NOMO-1 treated with DMSO at 0.1 percent for 48 hours (cell line): ENCODE results near the gene DNAH11.

Experiments
- DNase-seq: peaks from one replicate; lab custom pipeline; 2025; ENCODE audit not compliant: unreplicated experiment; lab: John Stamatoyannopoulos, UW

Gene DNAH11

DNA sequence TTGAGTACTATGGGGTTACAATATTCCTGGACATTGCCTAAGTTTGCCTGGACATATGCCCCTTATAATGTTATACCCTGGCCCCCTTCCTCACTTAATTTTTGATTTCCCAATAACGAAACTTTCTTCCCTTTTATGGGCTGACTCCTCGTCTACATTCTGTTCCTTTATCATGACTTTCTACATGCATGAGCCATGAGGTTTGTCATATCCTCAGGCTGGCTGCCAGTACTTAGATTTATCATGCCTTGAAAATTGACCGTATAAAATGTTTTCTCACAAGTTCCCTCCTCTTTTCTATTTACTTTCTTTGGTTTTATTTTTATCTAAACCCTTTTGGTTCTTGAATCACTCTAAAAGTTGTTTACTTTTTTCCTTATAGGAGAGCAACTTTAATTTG is 4.7 kb downstream of the DNAH11 start:
- DNase-seq: peak; percentile 70

DNA sequence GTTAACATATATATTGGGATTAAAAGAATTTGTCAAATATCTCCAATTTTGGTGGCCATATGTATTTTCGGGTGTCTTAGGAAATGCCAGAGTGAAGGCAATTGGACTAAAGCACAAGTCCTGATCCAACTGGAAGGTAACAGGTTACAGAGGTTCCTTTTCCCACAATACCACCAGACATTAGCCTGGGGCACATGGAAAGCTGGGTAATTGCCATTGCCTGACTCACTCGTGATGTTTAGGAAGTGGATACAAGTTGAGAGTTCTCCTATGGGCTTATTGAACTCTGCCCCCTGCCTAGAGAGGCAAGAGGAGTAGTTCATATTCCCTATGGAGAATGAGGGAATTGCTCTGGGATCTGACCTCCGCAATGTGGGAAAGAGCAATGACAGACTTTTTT is 5.7 kb downstream of the DNAH11 start:
- no peak for DNase-seq

DNA sequence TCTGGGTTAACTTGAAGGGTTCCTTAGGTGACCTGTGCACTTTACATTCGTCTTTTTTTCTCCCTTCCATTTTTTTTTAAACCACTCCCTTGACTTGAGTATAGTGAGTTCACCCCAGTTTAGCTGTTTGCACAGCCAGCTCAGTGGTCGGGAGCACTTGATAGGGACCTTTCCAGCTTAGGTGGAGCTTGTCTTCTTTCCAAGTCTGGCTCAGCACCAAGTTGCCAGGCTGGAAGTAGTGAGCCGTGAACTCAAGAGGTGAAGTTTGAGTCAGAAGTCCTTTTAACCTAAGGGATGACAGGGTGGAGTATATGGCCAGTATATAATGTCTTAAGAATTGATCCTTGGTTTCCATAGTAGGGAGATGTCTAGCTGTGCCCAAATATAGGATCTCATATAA is 7.2 kb downstream of the DNAH11 start:
- DNase-seq: no peak

DNA sequence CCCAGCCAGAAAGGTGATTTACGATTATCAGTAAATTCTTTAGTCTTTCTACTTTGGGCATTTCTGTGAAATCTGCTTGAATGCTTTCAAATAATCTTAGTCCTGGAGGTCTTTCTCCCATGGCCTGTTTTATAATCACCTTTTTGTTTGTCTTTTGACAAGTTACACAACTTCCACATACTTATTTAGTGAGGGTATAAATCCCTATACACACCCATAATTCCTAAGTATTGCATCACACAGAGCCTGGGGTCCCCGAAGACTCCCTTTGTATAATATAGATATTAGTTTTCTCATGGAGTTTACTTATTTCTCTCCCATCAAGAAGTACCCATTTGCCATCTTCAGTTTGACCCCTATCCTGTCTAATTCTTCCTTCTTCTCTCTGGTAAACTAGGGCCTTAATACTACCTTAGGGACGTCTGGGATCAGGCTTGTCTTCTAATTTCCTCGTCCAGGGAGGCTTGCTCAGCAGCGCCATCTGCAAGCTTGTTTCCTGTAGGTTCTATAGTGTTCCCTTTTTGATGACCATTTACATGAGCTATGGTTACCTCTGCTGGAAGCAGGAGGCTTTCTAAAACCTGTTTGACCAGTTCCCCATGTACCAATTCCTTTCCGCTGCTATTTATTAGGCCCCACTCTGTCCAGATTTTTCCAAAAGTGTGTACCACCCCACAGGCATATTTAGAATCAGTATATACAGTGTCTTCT is 8.1 kb downstream of the DNAH11 start:
- no peak for DNase-seq

DNA sequence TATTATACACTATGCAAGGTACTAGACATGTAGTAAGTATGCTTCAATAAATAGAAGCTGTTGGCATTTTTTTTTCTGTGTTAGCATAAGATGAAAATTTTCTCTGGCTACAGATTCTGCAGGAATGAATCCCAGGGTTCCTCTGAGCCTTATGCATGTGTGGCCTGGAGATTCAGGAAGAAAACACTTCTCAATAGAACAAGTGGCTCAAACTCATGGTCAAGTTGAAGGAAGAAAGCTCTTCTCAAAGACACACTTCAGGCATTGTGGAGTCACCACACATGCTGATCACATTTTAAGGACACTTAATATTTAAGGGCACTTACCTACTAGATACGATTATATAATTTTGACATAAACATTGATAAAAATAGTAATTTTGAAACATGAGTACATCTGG is 19.5 kb downstream of the DNAH11 start:
- DNase-seq: no peak

DNA sequence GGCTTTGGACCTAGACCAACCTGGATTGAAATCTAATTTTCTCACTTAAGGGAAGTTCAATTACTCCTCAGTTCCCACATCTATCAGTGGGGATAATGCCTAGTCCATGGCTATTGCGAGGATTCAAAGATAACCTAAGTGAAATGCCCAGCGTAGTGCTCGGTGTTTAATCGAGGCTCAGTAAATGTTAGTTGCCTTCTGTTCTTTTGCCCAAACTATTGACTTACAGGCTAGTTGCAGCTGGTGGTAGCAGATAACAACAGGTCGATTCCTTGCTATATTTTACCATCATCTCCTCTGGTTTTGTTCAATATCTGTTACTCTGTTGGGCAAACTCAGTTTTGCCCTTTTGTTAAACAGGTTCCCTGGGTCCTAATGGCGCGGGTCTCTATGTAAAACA is 22.8 kb downstream of the DNAH11 start:
- DNase-seq: no peak

DNA sequence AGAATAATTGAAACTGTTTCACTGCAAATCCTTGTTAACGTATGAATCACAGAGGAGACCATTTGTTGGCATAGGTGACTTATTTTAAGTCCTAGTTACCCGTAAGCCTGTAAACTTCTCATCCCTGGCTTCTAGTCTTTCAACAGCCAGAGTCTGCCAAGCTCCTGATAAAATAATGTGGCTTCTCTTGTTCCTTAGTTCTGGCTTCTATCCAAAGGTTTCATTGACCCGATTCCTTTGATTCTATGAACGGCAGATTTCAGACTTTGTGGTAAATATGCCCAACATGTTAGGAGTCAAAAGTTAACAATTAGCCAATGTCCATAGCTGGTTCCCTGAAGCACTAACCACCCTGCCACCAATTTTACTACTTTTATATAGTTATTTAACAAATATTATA is 23.3 kb downstream of the DNAH11 start:
- no peak for DNase-seq

DNA sequence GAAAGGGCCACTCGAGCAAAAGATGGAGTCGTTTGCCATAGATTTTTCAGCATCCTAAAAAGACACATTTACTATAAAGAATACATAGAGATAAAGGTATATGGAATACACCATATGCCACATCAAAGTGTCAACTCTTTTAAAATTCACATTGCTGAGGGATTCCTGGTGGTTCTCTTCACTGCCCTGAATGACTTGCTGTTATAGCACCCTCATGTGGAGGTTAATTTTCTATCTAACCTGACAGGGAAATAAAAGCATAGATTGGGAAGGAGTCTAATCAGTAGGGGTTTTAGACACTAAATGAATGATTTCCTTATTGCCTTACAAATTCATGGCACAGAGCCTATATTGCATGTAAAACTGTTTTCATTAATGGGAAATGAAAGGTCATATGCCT is 25.9 kb downstream of the DNAH11 start:
- DNase-seq: peak; percentile 11

GRCh38 chr7:21572331-21573313 is 29.8 kb downstream of the DNAH11 start:
- DNase-seq: no peak

DNA sequence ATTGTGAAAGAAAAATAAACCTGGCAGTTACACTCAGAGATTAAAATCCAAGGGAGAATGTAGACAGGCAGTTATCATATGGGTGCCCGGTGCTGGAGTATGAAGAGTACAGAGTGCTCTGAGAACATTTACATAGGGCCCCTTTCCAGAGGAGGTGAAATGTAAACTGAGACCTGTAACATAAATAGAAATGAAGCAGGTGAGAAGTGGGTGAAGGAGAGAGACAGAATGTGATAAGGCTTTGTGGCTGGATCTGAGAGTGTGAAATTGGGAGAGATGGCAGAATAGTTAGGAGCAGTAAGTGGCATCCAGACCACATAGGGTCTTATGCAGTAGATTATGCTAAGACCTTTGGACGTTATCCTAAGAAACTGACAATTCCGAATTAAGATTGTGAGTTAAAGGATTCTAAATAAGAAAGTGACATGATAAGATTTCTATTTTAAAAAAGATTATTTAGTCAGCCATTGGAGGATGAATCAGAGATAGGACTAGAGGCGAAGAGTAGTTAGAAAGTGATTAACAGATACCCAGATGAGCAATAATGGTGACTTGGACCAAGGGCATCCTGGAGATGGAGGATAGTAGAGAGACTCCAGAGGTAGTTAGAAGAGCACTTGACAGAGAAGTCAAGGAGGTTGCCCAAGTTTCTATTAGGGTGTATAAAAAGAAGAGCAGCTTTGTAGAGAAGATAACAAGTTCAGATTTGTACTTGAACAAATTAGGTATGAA is 36.7 kb downstream of the DNAH11 start:
- DNase-seq: peak; percentile 32

- peak; percentile 92 for DNase-seq
Measured at GRCh38 chr7:21580073-21580521, 37.3 kb downstream of the DNAH11 start.

DNA sequence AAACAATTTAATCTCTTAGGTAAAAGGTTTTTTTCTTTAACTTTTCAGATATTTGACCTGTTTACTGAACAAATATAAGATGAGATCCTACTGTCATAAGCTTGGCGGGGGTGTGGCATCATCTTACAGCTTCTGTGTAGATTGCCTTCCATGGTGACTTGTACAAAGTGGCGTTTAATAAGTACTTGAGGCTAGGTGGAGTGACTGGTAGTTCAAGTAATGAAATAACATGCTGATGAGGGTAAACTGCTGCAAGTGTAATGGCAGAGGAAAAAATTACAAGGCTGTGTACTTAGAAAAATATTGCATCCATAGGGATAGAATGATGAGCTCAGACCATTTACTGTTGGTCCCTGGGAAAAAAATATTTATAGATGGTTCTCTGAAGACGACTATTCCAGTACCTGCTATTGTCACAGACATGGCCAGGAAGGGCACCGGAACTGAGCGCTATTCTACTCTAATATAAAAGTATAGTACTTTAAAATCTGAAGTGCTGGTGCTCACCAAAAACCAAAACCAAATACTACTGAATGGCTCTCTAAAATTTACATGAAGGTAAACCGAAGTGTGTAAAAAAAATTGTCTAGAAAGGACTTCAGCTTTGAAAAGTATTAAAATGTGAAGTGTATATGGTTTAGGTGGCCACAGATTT is 42.4 kb downstream of the DNAH11 start:
- no peak for DNase-seq

- no peak for DNase-seq
Measured at GRCh38 chr7:21587139-21587784, 44.4 kb downstream of the DNAH11 start.

DNA sequence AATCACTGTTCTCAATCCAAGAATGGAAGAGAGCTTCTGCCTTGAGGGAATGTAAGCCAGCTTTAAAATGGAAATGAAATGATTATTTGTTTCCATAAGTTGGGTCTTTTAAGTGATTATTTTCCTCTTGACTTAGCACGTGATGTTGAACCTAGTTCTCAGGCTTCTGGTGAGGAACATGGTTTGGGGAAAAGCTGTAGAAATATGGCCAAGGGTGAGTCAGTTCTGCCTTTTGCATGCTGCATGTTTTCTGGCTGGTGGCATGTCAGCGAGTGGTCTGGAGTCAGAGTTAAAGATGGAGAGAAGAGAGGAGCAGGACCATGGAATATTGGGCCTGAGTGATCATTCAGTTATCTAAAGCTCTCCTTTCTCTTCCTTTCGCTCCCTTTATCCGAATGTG is 54.0 kb downstream of the DNAH11 start:
- no peak for DNase-seq

GRCh38 chr7:21603462-21603861 is 60.6 kb downstream of the DNAH11 start:
- no peak for DNase-seq

DNA sequence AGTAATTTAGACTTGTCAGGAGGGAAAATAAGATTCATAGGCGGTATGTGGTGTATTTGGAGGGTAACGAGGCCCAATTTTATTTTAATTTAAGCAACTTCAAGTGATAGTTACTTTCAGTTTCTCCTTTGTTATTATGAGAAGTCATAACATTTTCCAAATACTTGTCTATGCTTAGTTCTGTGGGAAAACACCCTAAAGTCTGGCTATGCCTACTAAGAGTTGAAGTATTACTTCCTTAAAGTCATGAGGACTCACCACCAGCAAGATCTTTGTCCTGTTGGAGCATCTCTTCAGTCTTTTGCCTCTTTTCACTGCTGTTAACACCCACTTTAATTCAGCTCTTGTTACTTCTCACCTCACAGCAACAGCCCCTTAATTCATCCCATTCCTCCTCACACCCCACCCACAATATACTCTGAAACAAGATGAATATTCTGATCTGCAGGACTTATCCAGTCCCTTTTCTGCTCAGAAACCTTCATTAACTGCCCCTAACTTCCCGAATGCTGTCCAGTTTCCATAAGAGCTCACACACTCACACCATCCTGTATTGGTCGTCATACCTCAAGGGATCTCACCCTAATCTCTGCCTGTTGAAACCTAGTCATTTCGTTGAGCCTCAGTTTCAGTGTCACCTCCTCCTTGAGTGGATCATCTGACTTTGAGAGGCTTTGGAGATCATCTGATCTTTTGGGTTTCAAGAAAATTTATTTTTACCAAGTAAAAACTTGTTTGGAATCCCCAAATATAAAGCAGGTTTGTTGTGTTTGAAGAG is 61.3 kb downstream of the DNAH11 start:
- DNase-seq: no peak

DNA sequence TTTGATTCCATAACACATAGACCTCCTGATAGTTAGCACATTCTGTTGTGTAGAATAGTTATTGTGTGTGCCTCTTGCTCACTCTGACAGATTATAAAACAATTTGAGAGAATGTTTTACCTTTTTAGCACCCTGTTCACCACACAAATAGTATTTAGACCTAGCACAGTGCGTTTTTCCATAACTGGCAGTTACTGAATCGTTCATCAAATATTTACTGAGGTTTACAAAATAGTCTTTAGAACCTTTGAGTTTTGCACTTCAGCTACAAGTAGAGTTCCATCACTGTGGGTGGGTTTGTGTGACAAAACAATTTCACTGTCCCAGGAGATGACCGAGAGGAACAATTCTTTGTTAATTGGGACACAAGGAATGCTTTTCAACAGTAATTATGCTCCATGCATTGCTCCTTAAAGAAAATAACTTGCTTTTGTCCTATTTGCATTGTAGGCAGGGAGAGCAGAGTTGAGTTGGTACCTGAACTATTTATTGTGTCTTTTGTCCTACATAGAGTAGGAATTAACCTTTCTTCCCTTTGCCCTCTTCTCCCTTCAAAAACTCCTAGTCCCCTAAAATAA is 62.3 kb downstream of the DNAH11 start:
- DNase-seq: no peak

DNA sequence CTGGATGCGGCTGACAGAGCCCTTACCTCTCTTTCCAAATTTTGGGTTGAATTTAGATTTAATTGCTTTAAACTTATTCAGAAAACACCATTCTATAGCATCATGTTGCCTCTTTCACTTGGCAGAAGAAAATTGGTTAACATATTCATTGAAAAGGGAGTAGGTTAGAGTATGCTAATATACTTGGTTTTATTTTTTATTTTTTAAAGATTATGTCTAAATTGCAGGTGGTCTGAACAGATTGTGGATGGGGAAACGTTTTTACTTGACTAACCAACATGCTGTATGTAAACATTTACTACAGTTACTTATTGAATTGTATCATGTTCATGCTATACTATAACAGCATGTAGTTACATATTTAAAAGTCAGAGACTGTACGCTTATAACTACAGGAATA is 65.6 kb downstream of the DNAH11 start:
- DNase-seq: no peak

DNA sequence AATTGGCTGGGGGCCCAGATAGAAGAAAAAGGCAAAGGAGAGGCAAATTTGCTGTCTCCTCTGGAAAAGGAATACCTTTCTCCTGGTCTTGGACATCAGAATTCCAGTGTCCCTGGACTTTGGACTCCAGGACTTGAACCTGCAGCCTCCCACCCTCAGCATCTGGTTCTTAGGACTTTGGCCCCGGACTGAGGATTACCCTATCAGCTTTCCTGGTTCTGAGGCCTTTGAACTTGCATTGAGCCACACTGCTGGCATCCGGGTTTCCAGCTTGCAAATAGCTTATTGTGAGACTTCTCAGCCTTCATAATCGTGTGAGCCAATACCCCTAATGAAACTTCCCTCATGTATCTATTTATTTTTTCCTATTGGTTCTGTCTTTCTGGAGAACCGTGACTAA is 68.3 kb downstream of the DNAH11 start:
- no peak for DNase-seq
